Right lobe of liver (tissue), 6 donors: ENCODE data around the gene ACTN1. TPM values are rescaled to one million over a fixed set of nuclear protein-coding genes. Genes with fewer than 3 reads are reported as not detected.

Experiments used
- ATAC-seq, 4 donors: fragments of 200-7000 bp; cut with Tn5 transposase; one replicate each; pipeline ENCODE4 v1.9.1; 2020; ENCODE audit warnings: mild to moderate bottlenecking in 4 of 4, moderate library complexity in 4 of 4
- DNase-seq, 3 donors: peaks; one replicate each; pipeline ENCODE4 v3.0.0-alpha.2; 2020
- H3K27ac ChIP-seq, 3 donors: fragments of 200-600 bp; one replicate each; pipeline ENCODE4 v1.8.0; 2022
- H3K27me3 ChIP-seq, 2 donors: fragments of 200-600 bp; one replicate each; pipeline ENCODE4 v1.8.0; 2022
- H3K36me3 ChIP-seq, 4 donors: fragments of 200-600 bp; sonication (generic) in 1 of 4; one replicate each; pipeline versions ENCODE4 v1.5.1 to v1.8.0; 2017 to 2022; ENCODE audit warnings: control low read depth in 1 of 4
- H3K4me1 ChIP-seq, 4 donors: fragments of 200-600 bp; sonication (generic) in 1 of 4; one replicate each; pipeline versions ENCODE4 v1.5.1 to v1.8.0; 2017 to 2022; ENCODE audit warnings: control low read depth in 1 of 4
- H3K4me3 ChIP-seq, 3 donors: fragments of 200-600 bp; one replicate each; pipeline ENCODE4 v1.8.0; 2022
- H3K9me3 ChIP-seq, 4 donors: fragments of 200-600 bp; sonication (generic) in 1 of 4; one replicate each; pipeline versions ENCODE4 v1.5.1 to v1.8.0; 2017 to 2022; ENCODE audit warnings: control low read depth in 1 of 4
- CTCF ChIP-seq, 4 donors: fragments of 200-600 bp in 3 of 4; fragments of 450-650 bp in 1 of 4; IDR thresholded peaks; one replicate each; pipeline versions ENCODE4 v1.5.1 to v1.8.0; 2016 to 2022; ENCODE audit warnings: antibody characterized with exemption in 4 of 4, mild to moderate bottlenecking in 2 of 4
- POLR2A ChIP-seq: fragments of 450-650 bp; IDR thresholded peaks from one replicate; pipeline ENCODE4 v1.6.1; 2017; ENCODE audit warnings: antibody characterized with exemption, mild to moderate bottlenecking
- WGBS: methylation state at CpG from one replicate; pipeline ENCODE4 v1.1.6; 2018; ENCODE audit warnings: low coverage, low lambda C conversion rate; ENCODE audit not compliant: insufficient coverage; ENCODE audit errors: missing lambda C conversion rate; 5-methylcytosine and 5-hydroxymethylcytosine counted together
- intact Hi-C, 2 donors: fragments of 100-400 bp; cut with DNase I; formaldehyde crosslinking; loops; one replicate each; pipeline versions ENCODE4 v1.11.2 to v1.14.1; 2022
- total RNA-seq, 6 experiments: library from RNA; depleted of rRNA in 2 of 6; stranded (reverse); fragments of >200 nt in 2 of 6; fragmentation: NEBNext Ultra II Directional in 3 of 6; extraction: Animal tissue kit (Norgen Biotek cat#: 25700) in 3 of 6; gene quantifications; one replicate each; pipeline versions ENCODE4 v1.1.0 to v1.2.4, GENCODE V29; 2016 to 2023
- donor health status: DM: no; HTN: yes; CAD: no.
- donor health status: DM: no; HTN: no; CAD: no.
- donor health status: DM: no; HTN: no; CAD: no.
- donor health status: DM: no; HTN: yes; CAD: no.
- donor health status: DM: no; HTN: yes; CAD: no.

The ACTN1 gene
- total RNA-seq, 6 experiments from 2014 or later = 53.1 to 145 (median 100) TPM

GRCh38 chr14:68937471-68938270 lies 41.4 kb downstream of the ACTN1 start:
- Histone ChIP-seq H3K9me3 (no peaks in the 10 kb centered on the region), H3K27ac (peak overlapping the region; percentile 96 to 99 (median 98)), H3K4me3 (peak overlapping the region in 2 of 3 donors; percentile 36 to 42), H3K36me3 (no peaks in the 10 kb centered on the region), H3K4me1 (peaks cover 0 to 79% (median 32%) of the 10 kb centered on the region in 4 donors), H3K27me3 (no peaks in the 10 kb centered on the region)
- intact Hi-C loops = no loop called here
- TF ChIP-seq CTCF (IDR thresholded peaks at IDR 0.05) (peak; percentile 37 to 53 (median 47)), POLR2A (peak; percentile 78)
- WGBS = 19% methylated on average over 5 of the region's 11 CpGs
- ATAC-seq (peak; percentile 52 to 81 (median 68)), DNase-seq (peak; percentile 89 to 96 (median 92))

- Histone ChIP-seq H3K9me3 (no peaks in the 10 kb centered on the region), H3K36me3 (no peaks in the 10 kb centered on the region), H3K27ac (peak overlapping the region; percentile 96 to 99 (median 98)), H3K4me3 (peak overlapping the region; percentile 22 to 42 (median 38)), H3K4me1 (peaks cover 0 to 76% (median 32%) of the 10 kb centered on the region in 4 donors), H3K27me3 (no peaks in the 10 kb centered on the region)
- ATAC-seq (no peak), DNase-seq (peak in 1 of 3 donors; percentile 19)
- intact Hi-C loops = no loop called here
- TF ChIP-seq POLR2A = no peak
- no peak for TF ChIP-seq CTCF (IDR thresholded peaks at IDR 0.05)
- WGBS = 17% methylated on average over 2 of the region's 2 CpGs
These were observed 42.1 kb downstream of the ACTN1 start for GRCh38 chr14:68936980-68937379.

- intact Hi-C loops = no loop called here
- TF ChIP-seq POLR2A (no peak), CTCF (IDR thresholded peaks at IDR 0.05) (no peak)
- H3K27ac ChIP-seq = peak overlapping the region; percentile 96 to 99 (median 98)
- WGBS = 26% methylated on average over 7 of the region's 8 CpGs
- no peaks in the 10 kb centered on the region for H3K27me3 ChIP-seq
- H3K9me3 ChIP-seq = no peaks in the 10 kb centered on the region
- DNase-seq (peak in 1 of 3 donors; percentile 35), ATAC-seq (no peak)
- no peaks in the 10 kb centered on the region for H3K36me3 ChIP-seq
- H3K4me1 ChIP-seq = peaks cover 0 to 71% (median 30%) of the 10 kb centered on the region in 4 donors
- H3K4me3 ChIP-seq = peak overlapping the region; percentile 22 to 42 (median 38)
These were observed 42.6 kb downstream of the ACTN1 start for GRCh38 chr14:68936476-68936875.

GRCh38 chr14:68935761-68936214 lies 43.3 kb downstream of the ACTN1 start:
- intact Hi-C loops = no loop called here
- TF ChIP-seq CTCF (IDR thresholded peaks at IDR 0.05) = no peak
- peak; percentile 79 for TF ChIP-seq POLR2A
- peak; percentile 81 to 89 (median 87) for DNase-seq
- ATAC-seq = peak; percentile 54 to 72 (median 56)
- Histone ChIP-seq H3K36me3 (no peaks in the 10 kb centered on the region), H3K27ac (peak overlapping the region; percentile 96 to 99 (median 98)), H3K4me1 (peaks cover 0 to 64% (median 26%) of the 10 kb centered on the region in 4 donors), H3K9me3 (no peaks in the 10 kb centered on the region), H3K27me3 (no peaks in the 10 kb centered on the region), H3K4me3 (peak overlapping the region; percentile 22 to 42 (median 38))
- WGBS = 24% methylated on average over 4 of the region's 6 CpGs
